A673 (cell line): ENCODE measurements around the gene LNX1.
A peak's percentile ranks its signal among the peaks of the same experiment; 100 is the strongest.

ENCODE experiments used
- CTCF ChIP-seq: fragments of 300-800, 200-600 bp; sonication (generic); conservative IDR thresholded peaks from 2 replicates; pipeline ENCODE4 v1.5.1; 2017; ENCODE audit warnings: low read depth, mild to moderate bottlenecking, antibody characterized with exemption, low read length, moderate library complexity, mixed read lengths
- EZH2 ChIP-seq: fragments of 200-600 bp; sonication (generic); IDR thresholded peaks from 2 replicates; pipeline ENCODE4 v1.6.1; 2017; ENCODE audit warnings: borderline replicate concordance, low read depth, mild to moderate bottlenecking, mixed read lengths, antibody characterized with exemption, low read length; ENCODE audit not compliant: poor library complexity, severe bottlenecking

- TF ChIP-seq CTCF, result peak; percentile 16; the same call in 1 of the 2 replicates
- TF ChIP-seq EZH2, result no peak
Observed at GRCh38 chr4:53620956-53621355, 29.7 kb upstream of the LNX1 start.
